Measurements from ENCODE around the gene GRIK4. TPM values are rescaled to one million over a fixed set of nuclear protein-coding genes. Genes with fewer than 3 reads are reported as not detected.

Gene GRIK4
- total and polyA plus RNA-seq, 2 donors (not counting 3 experiments of a cell fraction or from before 2014, with no cell fraction given): 0.81 to 1.6 TPM

- intact Hi-C loops (cut with micrococcal nuclease): no loop called here
- no peaks in the 10 kb centered on the region for H4K20me1 ChIP-seq (replicated peaks; ENCODE audit: control insufficient read depth, extremely low read depth, insufficient read depth, low read length)
- POLR2A ChIA-PET: no interaction called here
- no peak overlapping the region for H2AFZ ChIP-seq (ENCODE audit: low read depth, low read length)
- no peaks in the 10 kb centered on the region for H3K9me3 ChIP-seq (replicated peaks; ENCODE audit: control insufficient read depth, insufficient read depth, low read length)
- DNase-seq (ENCODE audit: low read depth, low spot score) (no peak), FAIRE-seq (no peak)
- no peak overlapping the region for H3K4me3 ChIP-seq (replicated peaks in 1 of 3; ENCODE audit: insufficient read depth in 1 of 3, low read depth in 1 of 3, low read length in 3 of 3)
- H3K4me2 ChIP-seq (ENCODE audit: insufficient read depth, low read length): no peak overlapping the region
- peaks cover 4% of the 10 kb centered on the region in 2 experiments for H3K27me3 ChIP-seq (ENCODE audit: control insufficient read depth in 2 of 2, insufficient read depth in 2 of 2, low read length in 2 of 2)
- H3K4me1 ChIP-seq (ENCODE audit: control insufficient read depth, extremely low read depth, insufficient read depth, low read length): no peaks in the 10 kb centered on the region
- CTCF ChIA-PET: no interaction called here
- dilution Hi-C loops (cut with MboI; ENCODE audit: extremely low pct_ligation_motif_present, low sequenced_read_pairs): no loop called here
- no peaks in the 10 kb centered on the region for H3K9me1 ChIP-seq (replicated peaks; ENCODE audit: control insufficient read depth, extremely low read depth, insufficient read depth, low read length)
- H3K9ac ChIP-seq (replicated peaks; ENCODE audit: extremely low read depth, insufficient read depth, low read length): no peak overlapping the region
- H3K36me3 ChIP-seq (ENCODE audit: control insufficient read depth in 2 of 2, extremely low read depth in 1 of 2, insufficient read depth in 2 of 2, low read length in 2 of 2): no peaks in the 10 kb centered on the region
- no TSS peak for BruUV-seq (replicated peaks)
- no peak for TF ChIP-seq FOS (IDR thresholded peaks at IDR 0.05; ENCODE audit: borderline replicate concordance, insufficient read depth, low read length)
- TF ChIP-seq MYC (IDR thresholded peaks at IDR 0.05; ENCODE audit: low read depth, low read length): no peak
- TF ChIP-seq POLR2AphosphoS5 (IDR thresholded peaks at IDR 0.05; ENCODE audit: insufficient read depth, low read depth, low read length): no peak
- H3K27ac ChIP-seq (ENCODE audit: insufficient read depth, low read depth, low read length): no peak overlapping the region
- H3K79me2 ChIP-seq (ENCODE audit: control insufficient read depth, insufficient read depth, low read length): no peaks in the 10 kb centered on the region
Observed at GRCh38 chr11:120991830-120992686, 480.5 kb downstream of the GRIK4 start.

- dilution Hi-C loops (cut with MboI; ENCODE audit: extremely low pct_ligation_motif_present, low sequenced_read_pairs) (no loop called here), intact Hi-C loops (cut with micrococcal nuclease) (no loop called here)
- H3K9me1 ChIP-seq (replicated peaks; ENCODE audit: control insufficient read depth, extremely low read depth, insufficient read depth, low read length): no peaks in the 10 kb centered on the region
- CTCF ChIA-PET: interaction anchor here (0.6 to 1.0 kb wide), 2 partner anchors 54 to 309 kb away, joined by 3 read pairs; no protein-coding TSS in a partner anchor
- no peaks in the 10 kb centered on the region for H3K4me1 ChIP-seq (ENCODE audit: control insufficient read depth, extremely low read depth, insufficient read depth, low read length)
- H3K4me3 ChIP-seq (replicated peaks in 1 of 3; ENCODE audit: insufficient read depth in 1 of 3, low read depth in 1 of 3, low read length in 3 of 3): no peak overlapping the region
- no peaks in the 10 kb centered on the region for H3K79me2 ChIP-seq (ENCODE audit: control insufficient read depth, insufficient read depth, low read length)
- peaks cover 0 to 4% of the 10 kb centered on the region in 2 experiments for H3K27me3 ChIP-seq (ENCODE audit: control insufficient read depth in 2 of 2, insufficient read depth in 2 of 2, low read length in 2 of 2)
- no peak overlapping the region for H3K9ac ChIP-seq (replicated peaks; ENCODE audit: extremely low read depth, insufficient read depth, low read length)
- H2AFZ ChIP-seq (ENCODE audit: low read depth, low read length): no peak overlapping the region
- H4K20me1 ChIP-seq (replicated peaks; ENCODE audit: control insufficient read depth, extremely low read depth, insufficient read depth, low read length): no peaks in the 10 kb centered on the region
- no peak for TF ChIP-seq CTCF (IDR thresholded peaks at IDR 0.05; ENCODE audit: extremely low read depth in 1 of 2, insufficient read depth in 1 of 2, low read depth in 1 of 2, low read length in 2 of 2)
- TF ChIP-seq MAX (IDR thresholded peaks at IDR 0.05; ENCODE audit: insufficient read depth, insufficient read length): no peak
- no peak for TF ChIP-seq EZH2 (IDR thresholded peaks at IDR 0.05; ENCODE audit: borderline replicate concordance, low read depth, low read length, severe bottlenecking)
- no peak for TF ChIP-seq POLR2A (IDR thresholded peaks at IDR 0.05; ENCODE audit: low read depth, low read length)
- TF ChIP-seq MYC (IDR thresholded peaks at IDR 0.05; ENCODE audit: low read depth, low read length): no peak
- no peak for TF ChIP-seq FOS (IDR thresholded peaks at IDR 0.05; ENCODE audit: borderline replicate concordance, insufficient read depth, low read length)
- TF ChIP-seq JUN (IDR thresholded peaks at IDR 0.05; ENCODE audit: borderline replicate concordance, insufficient read depth, insufficient read length, low read depth): no peak
- no peak for TF ChIP-seq GATA2 (IDR thresholded peaks at IDR 0.05; ENCODE audit: insufficient read depth, insufficient read length, low read depth, low read length)
- no peak for TF ChIP-seq POLR2AphosphoS5 (IDR thresholded peaks at IDR 0.05; ENCODE audit: insufficient read depth, low read depth, low read length)
- no TSS peak for BruUV-seq (replicated peaks)
- POLR2A ChIA-PET: no interaction called here
- H3K9me3 ChIP-seq (replicated peaks; ENCODE audit: control insufficient read depth, insufficient read depth, low read length): no peaks in the 10 kb centered on the region
- no peak overlapping the region for H3K27ac ChIP-seq (ENCODE audit: insufficient read depth, low read depth, low read length)
- no peak overlapping the region for H3K4me2 ChIP-seq (ENCODE audit: insufficient read depth, low read length)
- FAIRE-seq (no peak), DNase-seq (ENCODE audit: low read depth, low spot score) (no peak)
- H3K36me3 ChIP-seq (ENCODE audit: control insufficient read depth in 2 of 2, extremely low read depth in 1 of 2, insufficient read depth in 2 of 2, low read length in 2 of 2): no peaks in the 10 kb centered on the region
Observed at GRCh38 chr11:120994091-120994859, 482.7 kb downstream of the GRIK4 start.
